ENCODE results near the gene CLIC3. TPM values are rescaled to one million over a fixed set of nuclear protein-coding genes. Genes with fewer than 3 reads are reported as not detected.

CLIC3 gene
- polyA plus RNA-seq, 2 of the 4 experiments (the other 2 are of a cell fraction): 0.61 to 6.4 TPM

DNA sequence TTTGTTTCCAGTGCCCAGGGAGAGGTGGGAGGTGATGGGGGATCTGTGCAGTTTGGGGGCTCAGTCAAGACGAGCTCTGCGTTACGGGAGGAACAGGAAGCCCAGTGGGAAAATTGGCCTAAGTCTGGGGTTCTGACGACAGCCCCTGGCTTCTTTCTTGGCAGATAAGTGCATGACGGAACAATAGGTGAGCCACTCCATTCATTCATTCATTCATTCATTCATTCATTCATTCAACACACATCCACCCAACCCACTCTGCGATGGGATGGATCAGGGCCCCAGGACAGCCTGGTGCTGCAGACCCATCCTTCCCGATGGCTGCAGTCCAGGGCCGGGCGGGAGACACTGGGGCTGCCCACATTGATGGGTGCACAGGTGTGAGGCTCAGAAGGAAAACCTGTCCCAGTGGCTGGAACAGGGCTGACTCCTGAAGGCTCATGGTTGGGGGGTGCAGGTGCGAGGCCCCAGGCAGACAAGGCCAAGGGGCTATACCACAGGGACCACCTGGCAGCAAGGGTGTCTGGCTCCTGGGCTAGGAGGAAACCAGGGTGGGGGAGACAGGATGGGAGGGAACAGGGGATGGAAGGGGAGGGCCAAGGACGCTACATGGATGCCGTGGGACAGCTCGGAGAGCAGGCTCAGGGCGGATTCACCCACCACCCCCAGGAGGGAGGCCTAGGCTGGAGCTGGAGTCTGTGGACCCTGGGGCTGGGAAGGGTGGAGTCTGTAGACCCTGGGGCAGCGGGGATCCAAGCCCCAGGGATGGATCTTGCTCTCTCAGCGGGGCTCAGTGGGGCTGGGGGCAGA lies 15.5 kb downstream of the CLIC3 start:
- H3K27ac ChIP-seq: no peak overlapping the region
- no peak for DNase-seq (ENCODE audit: low read depth in 1 of 2, low spot score in 1 of 2)
- 89% methylated on average over 16 of the region's 16 CpGs for WGBS (ENCODE audit: missing lambda C conversion rate)
- no peak overlapping the region for H3K4me2 ChIP-seq
- CTCF ChIA-PET: interaction anchor here (0.8 to 1.7 kb wide), 5 partner anchors 8 to 48 kb away, joined by 3 to 6 read pairs (median 4); partner anchors contain the start of gene ABCA2
- peaks cover 6% of the 10 kb centered on the region; the same call in 1 of the 3 replicates for H3K4me1 ChIP-seq
- POLR2A ChIA-PET: interaction anchor here (2.1 kb wide), 1 partner anchor 11 kb away, joined by 7 read pairs; the partner anchor contains the start of gene PAXX
- TF ChIP-seq, protein P1, sequence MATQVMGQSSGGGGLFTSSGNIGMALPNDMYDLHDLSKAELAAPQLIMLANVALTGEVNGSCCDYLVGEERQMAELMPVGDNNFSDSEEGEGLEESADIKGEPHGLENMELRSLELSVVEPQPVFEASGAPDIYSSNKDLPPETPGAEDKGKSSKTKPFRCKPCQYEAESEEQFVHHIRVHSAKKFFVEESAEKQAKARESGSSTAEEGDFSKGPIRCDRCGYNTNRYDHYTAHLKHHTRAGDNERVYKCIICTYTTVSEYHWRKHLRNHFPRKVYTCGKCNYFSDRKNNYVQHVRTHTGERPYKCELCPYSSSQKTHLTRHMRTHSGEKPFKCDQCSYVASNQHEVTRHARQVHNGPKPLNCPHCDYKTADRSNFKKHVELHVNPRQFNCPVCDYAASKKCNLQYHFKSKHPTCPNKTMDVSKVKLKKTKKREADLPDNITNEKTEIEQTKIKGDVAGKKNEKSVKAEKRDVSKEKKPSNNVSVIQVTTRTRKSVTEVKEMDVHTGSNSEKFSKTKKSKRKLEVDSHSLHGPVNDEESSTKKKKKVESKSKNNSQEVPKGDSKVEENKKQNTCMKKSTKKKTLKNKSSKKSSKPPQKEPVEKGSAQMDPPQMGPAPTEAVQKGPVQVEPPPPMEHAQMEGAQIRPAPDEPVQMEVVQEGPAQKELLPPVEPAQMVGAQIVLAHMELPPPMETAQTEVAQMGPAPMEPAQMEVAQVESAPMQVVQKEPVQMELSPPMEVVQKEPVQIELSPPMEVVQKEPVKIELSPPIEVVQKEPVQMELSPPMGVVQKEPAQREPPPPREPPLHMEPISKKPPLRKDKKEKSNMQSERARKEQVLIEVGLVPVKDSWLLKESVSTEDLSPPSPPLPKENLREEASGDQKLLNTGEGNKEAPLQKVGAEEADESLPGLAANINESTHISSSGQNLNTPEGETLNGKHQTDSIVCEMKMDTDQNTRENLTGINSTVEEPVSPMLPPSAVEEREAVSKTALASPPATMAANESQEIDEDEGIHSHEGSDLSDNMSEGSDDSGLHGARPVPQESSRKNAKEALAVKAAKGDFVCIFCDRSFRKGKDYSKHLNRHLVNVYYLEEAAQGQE (IDR thresholded peaks at IDR 0.05): no peak
- TF ChIP-seq ZSCAN20 (CRISPR knock-in tag; IDR thresholded peaks at IDR 0.05): no peak
- TF ChIP-seq, protein P2, sequence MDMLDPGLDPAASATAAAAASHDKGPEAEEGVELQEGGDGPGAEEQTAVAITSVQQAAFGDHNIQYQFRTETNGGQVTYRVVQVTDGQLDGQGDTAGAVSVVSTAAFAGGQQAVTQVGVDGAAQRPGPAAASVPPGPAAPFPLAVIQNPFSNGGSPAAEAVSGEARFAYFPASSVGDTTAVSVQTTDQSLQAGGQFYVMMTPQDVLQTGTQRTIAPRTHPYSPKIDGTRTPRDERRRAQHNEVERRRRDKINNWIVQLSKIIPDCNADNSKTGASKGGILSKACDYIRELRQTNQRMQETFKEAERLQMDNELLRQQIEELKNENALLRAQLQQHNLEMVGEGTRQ (IDR thresholded peaks at IDR 0.05): no peak
- no peak for TF ChIP-seq FOXS1 (CRISPR knock-in tag; IDR thresholded peaks at IDR 0.05)
- TF ChIP-seq TP53 (CRISPR knock-in tag; IDR thresholded peaks at IDR 0.05): no peak
- TF ChIP-seq BHLHE40 (IDR thresholded peaks at IDR 0.05; ENCODE audit: low read depth, low read length): no peak
- H3K9me3 ChIP-seq: no peaks in the 10 kb centered on the region
- no peak for ATAC-seq
- H3K4me3 ChIP-seq: no peak overlapping the region
- no peak for FAIRE-seq

DNA sequence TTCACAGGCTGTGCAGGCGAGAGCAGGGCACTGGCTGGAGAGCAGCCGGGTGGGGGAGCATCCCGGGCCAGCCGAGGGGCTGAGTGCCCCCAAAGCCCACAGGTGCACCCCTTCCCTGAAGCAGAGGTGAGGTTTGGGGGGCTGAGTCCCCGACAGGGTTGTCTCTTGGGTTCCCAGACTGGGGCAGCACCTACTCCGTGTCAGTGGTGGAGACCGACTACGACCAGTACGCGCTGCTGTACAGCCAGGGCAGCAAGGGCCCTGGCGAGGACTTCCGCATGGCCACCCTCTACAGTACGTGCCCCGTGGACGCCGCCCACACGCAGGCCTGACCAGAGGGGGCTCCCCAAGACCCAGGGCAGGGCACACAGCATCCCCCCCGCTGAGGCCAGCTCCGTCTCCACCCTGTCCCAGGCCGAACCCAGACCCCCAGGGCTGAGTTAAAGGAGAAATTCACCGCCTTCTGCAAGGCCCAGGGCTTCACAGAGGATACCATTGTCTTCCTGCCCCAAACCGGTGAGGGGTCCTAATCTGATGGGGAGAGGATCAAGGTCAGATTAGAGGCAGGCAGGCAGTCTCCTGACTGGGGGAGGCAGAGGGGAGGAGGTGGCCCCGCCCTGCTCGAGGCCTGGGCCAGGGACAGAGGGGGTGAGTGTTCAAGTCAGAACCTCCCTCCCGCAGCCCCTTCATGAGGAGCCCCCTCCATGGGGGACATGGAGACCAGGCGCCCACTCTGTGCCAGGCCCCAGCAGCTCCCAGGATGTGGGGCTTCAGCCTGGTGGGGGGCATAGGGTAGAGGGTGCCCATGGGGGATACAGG lies 16.4 kb downstream of the CLIC3 start:
- WGBS (ENCODE audit: missing lambda C conversion rate): 90% methylated on average over 13 of the region's 26 CpGs
- DNase-seq (ENCODE audit: low read depth in 1 of 2, low spot score in 1 of 2) (no peak), FAIRE-seq (no peak), ATAC-seq (no peak)
- H3K4me1 ChIP-seq: peaks cover 10% of the 10 kb centered on the region
- H3K4me2 ChIP-seq: no peak overlapping the region
- no peak overlapping the region for H3K4me3 ChIP-seq
- no peaks in the 10 kb centered on the region for H3K9me3 ChIP-seq
- H3K27ac ChIP-seq: no peak overlapping the region
- CTCF ChIA-PET: interaction anchor here (0.8 to 1.7 kb wide), 4 partner anchors 9 to 49 kb away, joined by 3 to 6 read pairs (median 4); partner anchors contain the start of gene ABCA2
- POLR2A ChIA-PET: interaction anchor here (2.1 kb wide), 1 partner anchor 12 kb away, joined by 7 read pairs; the partner anchor contains the start of gene PAXX
- no peak for TF ChIP-seq CHD2 (IDR thresholded peaks at IDR 0.05; ENCODE audit: low read length, partially characterized antibody)
- TF ChIP-seq, protein P2 (IDR thresholded peaks at IDR 0.05): no peak
- no peak for TF ChIP-seq RAD21 (conservative IDR thresholded peaks at IDR 0.05 in 1 of 2, IDR thresholded peaks at IDR 0.05 in 1 of 2)
- TF ChIP-seq CBX8 (IDR thresholded peaks at IDR 0.05): no peak
- no peak for TF ChIP-seq ZFP36 (IDR thresholded peaks at IDR 0.05; ENCODE audit: borderline replicate concordance, partially characterized antibody)
- TF ChIP-seq SMC3 (IDR thresholded peaks at IDR 0.05): no peak
- TF ChIP-seq POLR2A (IDR thresholded peaks at IDR 0.05; ENCODE audit: low read length): no peak
- TF ChIP-seq FOXS1 (CRISPR knock-in tag; IDR thresholded peaks at IDR 0.05): no peak
